VCaP (cell line): Measurements from ENCODE around the gene SMIM21.

Experiments
- H3K27ac ChIP-seq: fragments of 450-650 bp; 2 replicates; pipeline ENCODE4 v1.5.1; 2017
- CTCF ChIP-seq: fragments of 450-650 bp; conservative IDR thresholded peaks from 2 replicates; pipeline ENCODE4 v1.5.1; 2017; ENCODE audit warnings: mild to moderate bottlenecking, moderate library complexity

The SMIM21 gene

GRCh38 chr18:75391279-75392225 is 36.0 kb downstream of the SMIM21 start:
- H3K27ac ChIP-seq, result no peak overlapping the region
- no peak for TF ChIP-seq CTCF

- TF ChIP-seq CTCF, result no peak
- no peak overlapping the region for H3K27ac ChIP-seq
These were observed 36.6 kb downstream of the SMIM21 start for GRCh38 chr18:75390854-75391253.

- no peak overlapping the region for H3K27ac ChIP-seq
These were observed 43.4 kb downstream of the SMIM21 start for GRCh38 chr18:75384144-75384543.

GRCh38 chr18:75378376-75379315 is 48.9 kb downstream of the SMIM21 start:
- H3K27ac ChIP-seq, result no peak overlapping the region
- no peak for TF ChIP-seq CTCF

More at GRCh38 chr18:75384144-75384543, 43.4 kb downstream of the SMIM21 start:
- no peak for TF ChIP-seq CTCF

DNA sequence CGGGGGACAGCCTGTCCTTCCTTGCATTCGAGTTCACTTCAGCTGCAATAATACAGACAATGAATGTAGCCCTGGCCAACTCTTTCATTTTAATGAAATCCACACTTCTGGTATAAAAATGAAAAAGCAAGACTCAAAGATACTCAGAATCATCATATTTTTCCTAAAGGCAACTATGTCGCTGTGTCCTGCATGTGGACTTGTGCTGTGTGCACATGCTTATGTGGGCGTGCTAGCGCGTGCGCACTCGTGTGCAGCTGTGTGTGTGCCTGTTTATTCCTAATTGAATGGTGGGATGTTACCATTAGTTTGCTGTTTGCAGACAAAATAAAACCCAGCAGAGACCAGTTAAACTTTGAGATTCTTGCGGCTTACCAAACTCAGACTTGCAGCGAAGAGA is 49.6 kb downstream of the SMIM21 start:
- TF ChIP-seq CTCF, result no peak

DNA sequence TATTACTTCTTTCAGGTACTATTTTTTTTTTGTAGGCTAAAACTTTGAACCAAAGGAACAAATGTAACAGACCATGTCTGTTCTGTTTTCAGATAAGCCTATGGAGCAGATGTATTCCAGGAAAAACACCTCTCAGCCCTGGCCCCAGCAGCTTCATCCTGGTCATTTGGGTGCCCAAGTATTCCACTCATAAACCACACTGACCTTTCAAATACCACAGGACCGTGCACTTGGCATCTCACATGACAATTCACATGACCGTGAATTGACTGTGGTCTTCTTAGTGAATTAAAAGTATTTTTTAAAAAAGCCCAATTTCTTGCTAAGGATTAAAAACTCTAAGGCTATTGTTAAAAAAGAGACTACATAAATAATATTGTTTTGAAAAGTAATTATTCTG is 50.2 kb downstream of the SMIM21 start:
- H3K27ac ChIP-seq, result no peak overlapping the region
- TF ChIP-seq CTCF, result no peak

More for the DNA sequence above, 49.6 kb downstream of the SMIM21 start:
- H3K27ac ChIP-seq, result no peak overlapping the region

GRCh38 chr18:75376004-75376403 is 51.5 kb downstream of the SMIM21 start:
- no peak overlapping the region for H3K27ac ChIP-seq
- TF ChIP-seq CTCF, result no peak
